GM18499 (cell line): ENCODE measurements around the gene PPP1R9B.

Experiments used
- ATAC-seq: cut with Tn5 transposase; IDR thresholded peaks from one replicate; pipeline ENCODE4 v1.9.1; 2021; ENCODE audit warnings: moderate number of reproducible peaks; ENCODE audit not compliant: insufficient read depth, unreplicated experiment

PPP1R9B gene

GRCh38 chr17:50129728-50130558, 20.5 kb downstream of the PPP1R9B start, which contains the start of gene SAMD14:
Gene SAMD14, minus strand, starts transcription at chr17:50130160. Its CDS starts 5,201 bp downstream, at chr17:50124959.
- no peak for ATAC-seq

DNA sequence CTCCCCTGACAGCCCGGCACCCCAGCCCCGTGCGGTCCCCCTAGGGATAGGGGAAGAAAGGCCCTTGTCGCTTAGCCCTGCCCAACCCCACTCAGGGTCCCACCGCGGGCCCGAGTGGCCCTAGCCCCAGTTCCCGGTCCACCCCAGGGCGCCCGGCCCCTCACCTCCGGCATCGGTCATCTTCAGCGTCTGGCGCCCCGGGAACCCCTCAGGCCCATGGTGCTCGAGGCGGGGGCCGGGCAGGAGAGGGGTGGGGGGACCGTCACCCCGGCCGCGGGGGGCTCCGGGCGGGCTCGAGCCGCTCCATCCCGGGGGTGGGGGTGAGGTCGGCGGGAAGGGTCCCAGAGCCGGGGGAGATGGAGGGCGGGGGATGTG, 21.1 kb downstream of the PPP1R9B start:
- ATAC-seq: no peak

DNA sequence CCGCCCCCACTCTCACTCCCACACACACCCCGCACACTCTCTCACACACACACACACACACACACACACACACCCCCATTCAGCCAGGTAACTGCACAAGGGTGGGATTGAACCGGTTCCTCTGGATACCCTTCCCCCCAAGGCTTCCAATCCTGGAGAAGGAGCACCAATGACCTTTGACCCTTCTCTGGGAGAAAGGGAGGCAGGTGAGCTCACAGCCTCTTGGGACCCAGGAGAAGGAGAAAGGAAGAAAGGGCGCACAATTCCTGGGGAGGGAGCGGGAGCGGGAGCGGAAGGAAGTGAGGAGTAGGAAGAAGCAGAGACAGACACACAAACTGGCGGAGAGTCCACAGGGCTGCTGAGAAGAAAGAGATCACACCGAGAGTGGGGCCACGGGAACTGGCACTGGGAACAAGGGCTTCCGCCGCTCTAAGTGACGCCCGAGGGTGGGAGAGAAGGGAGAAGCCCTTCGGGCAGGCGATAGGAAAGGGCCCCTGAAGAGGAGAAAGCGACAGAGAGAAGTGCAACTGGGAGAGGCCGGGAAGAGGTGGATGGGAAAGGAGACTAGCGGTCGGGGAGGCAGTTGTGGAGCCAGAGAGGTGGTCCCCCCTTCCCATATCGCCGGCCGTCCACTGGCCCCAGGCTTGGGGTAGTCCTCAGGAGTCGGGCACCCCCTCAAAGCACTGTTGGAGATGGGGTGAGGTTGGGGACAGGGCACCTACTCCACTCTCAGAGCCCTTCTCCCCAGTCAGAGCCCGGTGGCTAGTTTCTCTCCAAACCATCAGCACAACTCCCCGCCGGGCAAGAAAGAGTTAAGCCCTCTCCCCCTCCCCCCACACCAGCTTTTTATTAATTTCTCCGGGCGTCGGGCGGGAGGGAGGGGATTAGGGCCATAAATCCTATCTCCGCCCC, 21.8 kb downstream of the PPP1R9B start:
- ATAC-seq: no peak

- no peak for ATAC-seq
Observed at GRCh38 chr17:50127697-50128361, 22.6 kb downstream of the PPP1R9B start.

DNA sequence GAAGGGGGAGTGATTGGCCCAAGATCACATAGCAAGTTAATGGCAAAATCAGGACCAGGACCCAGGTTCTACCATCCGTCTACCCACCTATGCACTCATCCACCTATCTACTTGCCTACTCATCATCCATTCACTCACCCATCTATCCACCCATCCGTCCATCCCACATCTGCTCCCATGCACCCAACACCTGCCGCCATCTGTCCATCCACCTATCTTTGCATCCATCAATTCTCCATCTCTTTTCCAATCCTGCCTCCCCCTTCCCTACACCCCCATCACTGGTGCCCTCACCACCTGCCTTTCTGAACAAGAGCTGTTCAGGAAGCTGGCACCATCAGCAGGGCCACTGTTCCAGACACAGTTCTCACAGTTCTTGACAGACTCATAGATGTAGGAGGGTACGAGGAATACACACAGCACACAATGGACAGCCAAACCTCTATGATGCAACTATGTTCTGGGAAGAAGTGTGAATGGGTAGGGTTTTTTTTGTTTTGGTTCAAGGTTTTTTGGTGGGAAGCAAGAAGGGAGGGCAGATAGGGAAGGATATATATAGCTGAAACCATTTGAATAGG, 25.0 kb downstream of the PPP1R9B start:
- no peak for ATAC-seq

- ATAC-seq: no peak
Observed at GRCh38 chr17:50123649-50124349, 26.7 kb downstream of the PPP1R9B start.

- ATAC-seq: no peak
Observed at GRCh38 chr17:50122945-50123344, 27.5 kb downstream of the PPP1R9B start.

GRCh38 chr17:50120475-50121253, 29.8 kb downstream of the PPP1R9B start:
- ATAC-seq: no peak

GRCh38 chr17:50118828-50119218, 31.7 kb downstream of the PPP1R9B start:
- no peak for ATAC-seq

- no peak for ATAC-seq
Observed at GRCh38 chr17:50118076-50118827, 32.2 kb downstream of the PPP1R9B start.

DNA sequence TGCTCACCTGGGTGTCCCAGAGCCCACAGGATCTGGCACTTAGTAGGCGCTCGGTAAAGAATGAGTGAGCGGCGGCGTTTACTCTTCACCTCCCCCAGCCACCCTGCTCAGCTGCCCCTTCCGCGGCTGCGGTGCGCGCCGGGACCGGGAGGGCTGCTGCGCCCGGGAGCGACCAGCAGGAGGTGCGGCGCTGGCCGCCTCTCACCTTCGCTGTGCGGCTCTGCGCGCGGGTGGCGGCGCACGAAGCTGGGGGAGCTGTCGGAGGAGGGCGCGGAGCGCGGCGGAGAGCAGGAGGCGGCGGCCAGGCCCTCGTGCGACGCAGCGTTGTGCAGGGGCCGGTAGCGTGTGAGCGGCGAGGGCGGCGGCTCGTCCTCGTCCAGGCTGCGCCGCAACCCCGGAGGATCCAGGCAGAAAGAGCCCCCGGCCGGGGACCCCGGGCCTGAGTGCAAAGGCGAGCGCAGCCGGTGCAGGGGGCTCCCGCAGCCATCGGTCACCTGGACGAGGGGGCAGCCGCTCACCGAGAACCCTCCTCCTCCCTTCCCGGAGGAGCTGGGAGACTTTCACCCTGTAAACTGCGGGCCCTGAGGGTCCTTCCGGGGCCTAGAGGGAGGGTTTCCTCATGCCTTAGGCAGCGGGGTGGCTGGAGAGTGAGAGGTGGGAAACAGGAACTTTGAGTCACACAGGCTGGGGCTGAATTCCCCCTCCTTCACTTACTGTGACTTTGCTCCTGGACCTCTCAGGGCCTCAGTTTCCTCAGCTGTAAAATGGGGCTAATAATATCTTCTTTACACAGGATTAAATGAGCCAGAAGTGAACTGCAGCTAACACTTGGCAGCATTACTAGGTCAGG, 33.0 kb downstream of the PPP1R9B start:
- ATAC-seq: no peak

GRCh38 chr17:50115756-50116155, 34.7 kb downstream of the PPP1R9B start:
- no peak for ATAC-seq

GRCh38 chr17:50114849-50115357, 35.6 kb downstream of the PPP1R9B start:
- ATAC-seq: no peak

DNA sequence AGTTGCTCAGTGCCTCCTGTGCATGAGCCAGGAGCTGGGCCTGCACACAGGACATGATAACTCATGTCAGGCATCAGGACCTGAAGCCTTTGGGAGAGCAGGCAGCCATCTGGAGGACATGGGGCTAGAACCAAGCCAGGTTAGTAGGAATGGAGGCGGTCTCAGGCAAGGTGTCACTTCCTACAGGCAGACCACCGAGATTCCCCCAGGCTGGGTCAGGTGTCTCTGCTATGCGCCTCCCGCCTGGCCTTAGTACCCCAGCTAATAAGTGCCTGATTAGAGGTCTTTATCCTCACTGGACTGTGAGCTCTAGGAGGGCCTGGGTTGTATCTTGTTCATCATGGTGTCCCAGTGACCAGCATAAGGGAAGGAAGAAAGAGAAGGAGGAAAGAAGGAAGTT, 36.1 kb downstream of the PPP1R9B start:
- no peak for ATAC-seq

DNA sequence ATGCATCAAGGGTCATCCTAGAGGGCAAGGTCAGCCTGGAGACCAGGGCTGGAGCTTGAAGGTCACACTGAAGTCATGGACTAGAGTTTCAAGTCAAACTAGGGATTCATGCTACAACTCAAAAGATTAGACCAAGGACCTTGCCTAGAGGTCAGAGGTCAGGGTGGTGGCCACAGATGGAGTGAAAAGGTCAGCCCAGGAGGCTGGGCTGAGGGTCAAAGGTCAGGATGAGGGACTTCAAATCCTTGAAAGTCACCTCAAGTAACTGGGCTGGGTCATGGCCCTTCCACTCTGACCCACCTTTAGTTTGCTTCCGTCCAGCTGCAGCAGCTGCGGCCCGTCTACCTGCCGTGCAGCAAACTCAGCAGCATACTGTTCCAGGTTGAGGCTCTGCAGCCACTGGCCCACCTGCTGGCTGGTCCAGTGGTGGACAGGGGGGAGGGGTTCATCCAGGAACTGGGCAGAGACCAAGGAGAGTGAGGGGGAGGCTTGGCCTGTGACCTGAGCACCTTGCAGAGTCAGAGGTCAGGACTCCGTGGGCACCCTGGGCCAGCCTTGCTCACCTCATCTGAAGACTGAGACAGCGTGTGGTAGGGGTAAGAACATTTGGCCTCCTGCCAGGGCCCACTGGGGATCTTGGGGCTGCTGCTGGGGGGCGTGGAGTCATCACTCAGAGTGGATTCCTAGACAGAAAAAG, 36.7 kb downstream of the PPP1R9B start:
- ATAC-seq: no peak

DNA sequence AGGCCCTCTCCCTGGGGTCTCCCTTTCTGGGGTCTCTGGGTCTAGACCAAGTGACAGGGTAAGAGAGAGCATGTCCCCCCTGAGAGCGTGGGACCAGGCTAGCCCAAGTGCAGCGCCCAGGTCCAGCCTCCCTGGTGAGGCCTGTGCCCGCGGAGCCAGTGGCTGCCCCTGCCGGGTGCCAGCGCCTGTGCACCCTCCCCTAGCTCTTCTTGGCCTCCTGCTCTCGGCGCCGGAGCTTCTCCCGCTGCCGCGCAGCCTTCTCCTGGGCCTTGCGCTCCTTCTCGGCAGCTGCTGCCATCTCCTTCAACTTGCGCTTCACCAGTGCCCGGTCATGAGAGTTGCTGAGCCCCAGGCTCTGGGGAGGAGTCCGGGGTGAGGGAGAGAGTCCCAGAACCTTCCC, 37.8 kb downstream of the PPP1R9B start:
- no peak for ATAC-seq
